Ecto neural progenitor cell (in vitro differentiated cells): ENCODE results near the gene ZNF727.
"Not testable (repeated sequence)": the region's sequence is repeated elsewhere in the genome, so short reads cannot be mapped to it uniquely, and the experiment has no call there.

Experiments used
- DNase-seq: peaks from one replicate; pipeline ENCODE4 v3.0.0-alpha.2; 2018; ENCODE audit warnings: low spot score

The ZNF727 gene

DNA sequence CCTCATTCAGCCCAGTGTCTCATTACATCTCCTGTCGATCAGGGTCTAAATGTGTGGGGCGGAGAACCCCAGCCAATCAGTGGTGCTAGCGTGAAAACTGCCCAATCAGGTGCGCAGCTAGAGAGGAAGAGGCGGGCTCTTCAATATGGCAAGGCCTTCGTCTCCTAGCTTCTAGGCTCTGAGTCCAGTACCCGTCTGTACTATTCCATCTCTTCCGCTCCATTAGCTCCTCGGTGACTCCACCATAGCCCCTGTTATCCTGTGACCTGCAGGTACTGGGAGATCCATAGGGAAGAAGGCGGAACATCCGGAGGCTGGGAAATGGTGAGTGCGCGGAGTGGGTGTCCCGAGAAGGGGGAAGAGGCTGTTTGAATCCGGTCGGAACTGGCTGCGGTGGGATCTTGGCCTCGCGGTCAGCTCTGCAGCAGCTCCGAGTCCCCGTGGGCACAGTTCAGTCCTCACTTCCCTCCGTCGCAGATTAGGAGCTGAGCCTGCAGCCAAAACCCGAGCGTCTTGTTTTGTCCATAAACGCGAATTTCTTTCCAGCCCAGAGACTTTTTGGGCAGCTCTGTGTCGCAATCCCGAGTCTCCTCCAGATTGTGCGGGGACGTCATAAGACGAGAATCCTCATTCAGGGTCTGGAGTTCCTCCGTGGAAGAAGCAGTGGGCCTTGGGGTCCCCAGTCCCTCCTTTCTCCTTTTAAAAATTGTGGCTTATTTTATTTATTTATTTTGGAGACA is at the start of gene ZNF727:
Gene ZNF727 (plus strand): TSS at position 134 of the 740 bp plus-strand sequence. CDS start 188 bp downstream, at position 322.
- no peak for DNase-seq

GRCh38 chr7:63998549-63998948 is 46.7 kb upstream of the ZNF727 start, which contains the start of gene ZNF722:
Gene ZNF722, plus strand, starts transcription at chr7:63998849. Its CDS starts 113 bp downstream, at chr7:63998962.
- no peak for DNase-seq

DNA sequence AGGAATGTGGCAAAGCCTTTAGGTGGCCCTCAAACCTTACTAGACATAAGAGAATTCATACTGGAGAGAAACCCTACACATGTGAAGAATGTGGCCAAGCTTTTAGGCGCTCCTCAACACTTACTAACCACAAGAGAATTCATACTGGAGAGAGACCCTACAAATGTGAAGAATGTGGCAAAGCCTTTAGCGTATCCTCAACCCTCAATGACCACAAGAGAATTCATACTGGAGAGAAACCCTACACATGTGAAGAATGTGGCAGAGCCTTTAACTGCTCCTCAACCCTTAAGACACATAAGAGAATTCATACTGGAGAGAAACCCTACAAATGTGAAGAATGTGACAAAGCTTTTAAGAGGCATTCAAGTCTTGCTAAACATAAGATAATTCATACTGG is 29.7 kb upstream of the ZNF727 start:
- not testable (repeated sequence) for DNase-seq

GRCh38 chr7:64035388-64035787 is 9.8 kb upstream of the ZNF727 start:
- no peak for DNase-seq

- no peak for DNase-seq
These were observed 8.1 kb upstream of the ZNF727 start for GRCh38 chr7:64037095-64037494.

DNA sequence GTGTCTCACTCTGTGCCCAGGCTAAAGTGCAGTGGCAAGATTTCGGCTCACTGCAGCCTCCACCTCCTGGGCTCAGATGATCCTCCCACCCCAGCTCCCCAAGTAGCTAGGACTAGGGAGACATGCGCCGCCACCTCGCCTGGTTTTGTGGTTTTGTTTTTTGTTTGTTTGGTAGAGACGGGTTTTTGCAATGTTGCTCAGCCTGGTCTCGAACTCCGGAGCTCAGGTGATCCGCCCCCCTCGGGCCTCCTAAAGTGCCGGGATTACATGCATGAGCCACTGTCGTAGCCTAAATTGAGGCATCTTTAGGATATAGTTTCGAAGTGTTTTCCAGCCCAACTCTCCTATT is 781 bp downstream of the ZNF727 start:
- no peak for DNase-seq

GRCh38 chr7:64077837-64078698 is 32.8 kb downstream of the ZNF727 start:
- DNase-seq, result not testable (repeated sequence)

DNA sequence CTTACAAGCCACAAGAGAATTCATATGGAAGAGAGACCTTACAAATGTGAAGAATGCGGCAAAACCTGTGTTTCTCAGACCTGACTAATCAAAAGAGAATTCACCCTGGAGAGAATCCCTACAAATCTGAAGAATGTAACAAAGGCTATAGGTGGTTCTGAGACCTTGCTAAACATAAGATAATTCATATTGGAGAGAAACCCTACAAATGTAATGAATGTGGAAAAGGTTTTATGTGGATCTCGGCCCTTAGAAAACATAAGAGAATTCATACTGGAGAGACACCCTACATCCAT is 33.4 kb downstream of the ZNF727 start:
- DNase-seq, result no peak

GRCh38 chr7:64087501-64087900 is 42.3 kb downstream of the ZNF727 start:
- no peak for DNase-seq

DNA sequence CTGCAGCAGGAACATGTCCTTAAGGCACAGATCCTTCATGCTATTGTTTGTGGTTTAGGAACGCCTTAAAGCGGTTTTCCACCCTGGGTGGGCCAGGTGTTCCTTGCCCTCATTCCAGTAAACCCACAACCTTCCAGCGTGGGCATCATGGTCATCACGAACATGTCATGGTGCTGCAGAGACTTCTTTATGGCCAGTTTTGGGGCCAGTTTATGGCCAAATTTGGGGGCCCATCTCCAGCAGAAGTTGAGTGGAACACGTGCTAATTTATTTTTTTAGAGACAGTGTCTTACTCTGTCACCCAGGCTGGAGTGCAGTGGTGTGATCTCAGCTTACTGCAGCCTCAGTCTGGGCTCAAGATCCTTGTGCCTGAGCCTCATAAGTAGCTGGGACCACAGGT is 43.6 kb downstream of the ZNF727 start:
- not testable (repeated sequence) for DNase-seq
